Keratinocyte (primary cell): ENCODE measurements around the gene TMEM225B. TPM values are rescaled to one million over a fixed set of nuclear protein-coding genes. Genes with fewer than 3 reads are reported as not detected.

Source experiments
- DNase-seq: peaks from one replicate; pipeline ENCODE4 v3.0.0-alpha.2; 2011; ENCODE audit warnings: low read depth, missing footprints, low spot score
- FAIRE-seq: peaks from 2 replicates; lab custom pipeline; 2011; peaks lifted over from hg19 to GRCh38; lab: Jason Lieb, UNC
- H2AFZ ChIP-seq: 2 replicates; pipeline ENCODE4 v1.6.0; 2012; ENCODE audit warnings: low read length, control low read depth, inconsistent platforms; ENCODE audit not compliant: control insufficient read depth
- H3K27ac ChIP-seq: 2 replicates; pipeline ENCODE4 v1.5.1; 2011; ENCODE audit warnings: low read length; ENCODE audit not compliant: control insufficient read depth, insufficient read depth
- H3K27me3 ChIP-seq: 3 replicates; pipeline ENCODE4 v1.6.0; 2011; ENCODE audit warnings: low read length; ENCODE audit not compliant: control insufficient read depth, insufficient read depth; ENCODE audit errors: extremely low read depth
- H3K36me3 ChIP-seq, 2 experiments: 2 replicates in 1 of 2; 3 replicates in 1 of 2; pipeline ENCODE4 v1.5.1; 2011; ENCODE audit warnings: low read length in 2 of 2, mild to moderate bottlenecking in 1 of 2; ENCODE audit not compliant: control insufficient read depth in 2 of 2, insufficient read depth in 2 of 2; ENCODE audit errors: extremely low read depth in 1 of 2
- H3K4me1 ChIP-seq: 3 replicates; pipeline ENCODE4 v1.5.1; 2011; ENCODE audit warnings: low read length; ENCODE audit not compliant: control insufficient read depth, insufficient read depth; ENCODE audit errors: extremely low read depth
- H3K4me2 ChIP-seq: 3 replicates; pipeline ENCODE4 v1.6.0; 2011; ENCODE audit warnings: low read depth, low read length; ENCODE audit not compliant: control insufficient read depth, insufficient read depth; ENCODE audit errors: extremely low read depth
- H3K4me3 ChIP-seq, 3 experiments: fragments of 200-600 bp in 1 of 3; sonication (generic) in 1 of 3; 2 replicates in 2 of 3; 3 replicates in 1 of 3; pipeline ENCODE4 v1.5.1; 2011 to 2016; ENCODE audit warnings: low read length in 3 of 3, mild to moderate bottlenecking in 3 of 3, control low read depth in 2 of 3, inconsistent platforms in 1 of 3, low read depth in 1 of 3, mixed read lengths in 1 of 3, mixed run types in 1 of 3, moderate library complexity in 1 of 3; ENCODE audit not compliant: control insufficient read depth in 2 of 3, insufficient read depth in 2 of 3; ENCODE audit errors: extremely low read depth in 1 of 3
- H3K79me2 ChIP-seq: 2 replicates; pipeline ENCODE4 v1.6.0; 2012; ENCODE audit warnings: low read length; ENCODE audit not compliant: control insufficient read depth, insufficient read depth
- H3K9ac ChIP-seq: 3 replicates; pipeline ENCODE4 v1.6.0; 2011; ENCODE audit warnings: low read length; ENCODE audit not compliant: control insufficient read depth, insufficient read depth; ENCODE audit errors: extremely low read depth
- H3K9me1 ChIP-seq: 3 replicates; pipeline ENCODE4 v1.6.0; 2011; ENCODE audit warnings: low read length; ENCODE audit not compliant: control insufficient read depth, insufficient read depth; ENCODE audit errors: extremely low read depth
- H3K9me3 ChIP-seq: 2 replicates; pipeline ENCODE4 v1.5.1; 2012; ENCODE audit warnings: low read depth, low read length; ENCODE audit not compliant: control insufficient read depth
- H4K20me1 ChIP-seq: 3 replicates; pipeline ENCODE4 v1.6.0; 2011; ENCODE audit warnings: low read length; ENCODE audit not compliant: control insufficient read depth, insufficient read depth; ENCODE audit errors: extremely low read depth
- CTCF ChIP-seq, 3 experiments: IDR thresholded peaks in 1 of 3; conservative IDR thresholded peaks in 1 of 3; optimal IDR thresholded peaks in 1 of 3; 2 replicates in 2 of 3; 3 replicates in 1 of 3; pipeline versions ENCODE3 to v1.5.1; 2011; ENCODE audit warnings: low read length in 3 of 3, mild to moderate bottlenecking in 3 of 3, moderate library complexity in 2 of 3, control low read depth in 1 of 3, inconsistent platforms in 1 of 3; ENCODE audit not compliant: insufficient read depth in 2 of 3; ENCODE audit errors: extremely low read depth in 1 of 3
- EZH2 ChIP-seq: IDR thresholded peaks from one replicate; pipeline ENCODE4 v1.6.1; 2012; ENCODE audit warnings: inconsistent platforms, mild to moderate bottlenecking, low read length, moderate library complexity
- dilution Hi-C: fragments of 300-500 bp; cut with MboI; formaldehyde crosslinking; loops from one replicate; pipeline ENCODE4 v1.7.0; 2020; ENCODE audit warnings: low sequenced_read_pairs; ENCODE audit not compliant: extremely low pct_ligation_motif_present
- polyA plus RNA-seq, 5 experiments: library from polyadenylated mRNA; depleted of rRNA in 3 of 5; stranded (reverse) in 3 of 5; stranded (forward) in 1 of 5; unstranded in 1 of 5; fragments of >200 nt; gene quantifications; 1 replicate in 1 of 5; 2 replicates in 3 of 5; 3 replicates in 1 of 5; pipeline versions ENCODE4 v1.2.1 to v1.2.3, GENCODE V29; 2011 to 2012; ENCODE audit warnings: missing spikeins in 2 of 5, low read depth in 1 of 5, low replicate concordance in 1 of 5

The TMEM225B gene
- polyA plus RNA-seq, 1 donor (not counting 4 experiments of a cell fraction or from before 2014, with no cell fraction given), result 0.18 TPM

GRCh38 chr7:99618726-99619125 is 20.7 kb downstream of the TMEM225B start:
- Histone ChIP-seq H3K27ac (peak overlapping the region; percentile 84), H2AFZ (no peak overlapping the region), H3K36me3 (peaks cover 24 to 40% of the 10 kb centered on the region in 2 experiments), H3K79me2 (peaks cover 37% of the 10 kb centered on the region), H3K4me2 (peak overlapping the region; percentile 94), H4K20me1 (no peaks in the 10 kb centered on the region), H3K4me1 (peaks cover 48% of the 10 kb centered on the region), H3K4me3 (peak overlapping the region in 2 of 3 experiments; percentile 62 to 96), H3K9me1 (peaks cover under 1% of the 10 kb centered on the region), H3K9ac (peak overlapping the region; percentile 88), H3K9me3 (no peaks in the 10 kb centered on the region), H3K27me3 (no peaks in the 10 kb centered on the region)
- peak; percentile 96 for DNase-seq
- FAIRE-seq, result peak; percentile 87
- TF ChIP-seq EZH2, result no peak
- TF ChIP-seq CTCF (optimal IDR thresholded peaks at IDR 0.05 in 1 of 3, IDR thresholded peaks at IDR 0.05 in 1 of 3, conservative IDR thresholded peaks at IDR 0.05 in 1 of 3; ENCODE audit: extremely low read depth in 1 of 3, insufficient read depth in 2 of 3, low read length in 3 of 3), result no peak
- dilution Hi-C loops, result no loop called here

GRCh38 chr7:99619571-99620130 is 21.6 kb downstream of the TMEM225B start:
- DNase-seq, result no peak
- Histone ChIP-seq H3K9ac (peak overlapping the region; percentile 60), H3K4me2 (peak overlapping the region; percentile 94)

More at GRCh38 chr7:99619571-99620130, 21.6 kb downstream of the TMEM225B start:
- no peaks in the 10 kb centered on the region for H3K9me3 ChIP-seq
- H3K27me3 ChIP-seq, result no peaks in the 10 kb centered on the region
- H3K4me3 ChIP-seq, result peak overlapping the region in 2 of 3 experiments; percentile 54 to 62
- H2AFZ ChIP-seq, result no peak overlapping the region
- no peaks in the 10 kb centered on the region for H4K20me1 ChIP-seq
- peaks cover 53% of the 10 kb centered on the region for H3K4me1 ChIP-seq
- H3K36me3 ChIP-seq, result peaks cover 32 to 50% of the 10 kb centered on the region in 2 experiments
- no peak for FAIRE-seq
- peak overlapping the region; percentile 84 for H3K27ac ChIP-seq
- H3K79me2 ChIP-seq, result peaks cover 46% of the 10 kb centered on the region
- dilution Hi-C loops, result no loop called here
- TF ChIP-seq CTCF (optimal IDR thresholded peaks at IDR 0.05 in 1 of 3, IDR thresholded peaks at IDR 0.05 in 1 of 3, conservative IDR thresholded peaks at IDR 0.05 in 1 of 3; ENCODE audit: extremely low read depth in 1 of 3, insufficient read depth in 2 of 3, low read length in 3 of 3) (no peak), EZH2 (no peak)
- peaks cover 2% of the 10 kb centered on the region for H3K9me1 ChIP-seq
